ENCODE data around the gene EFCAB14.
"Not testable (repeated sequence)": the region's sequence is repeated elsewhere in the genome, so short reads cannot be mapped to it uniquely, and the experiment has no call there.

EFCAB14 gene

DNA sequence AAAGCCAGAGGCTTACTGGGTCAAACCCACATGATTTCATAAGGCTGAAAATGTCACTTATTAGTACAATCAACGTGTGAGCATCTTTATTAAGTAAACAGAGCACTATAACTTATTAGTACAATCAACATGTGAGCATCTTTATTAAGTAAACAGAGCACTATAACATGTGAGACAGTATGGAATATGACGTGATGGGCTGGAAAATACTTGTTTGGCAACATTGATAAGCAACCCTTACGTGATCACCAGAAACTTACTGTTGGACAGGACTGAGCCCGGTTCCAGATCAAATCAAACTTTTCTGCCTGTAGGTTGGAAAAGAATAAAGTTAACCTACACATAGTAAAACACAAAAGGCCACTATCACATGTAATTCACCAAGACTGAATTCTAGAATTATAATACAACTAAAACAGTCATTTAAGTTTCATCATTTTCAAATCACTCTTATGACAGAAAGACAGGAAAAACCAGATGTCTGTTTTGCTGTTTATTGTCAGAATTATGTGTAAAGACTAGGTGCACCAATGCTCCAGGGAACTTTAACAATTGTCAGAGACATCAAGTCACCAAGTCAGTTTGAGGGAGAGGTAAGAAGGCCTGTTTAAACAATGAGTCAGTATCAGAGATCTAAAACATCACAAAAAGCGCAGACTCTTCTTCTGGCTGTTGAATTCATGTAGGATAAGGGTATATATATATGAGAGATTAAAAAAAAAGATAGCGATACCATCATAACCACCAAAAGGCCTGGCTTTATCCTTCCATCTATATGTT, 66.4 kb downstream of the EFCAB14 start:
- no peak for DNase-seq

DNA sequence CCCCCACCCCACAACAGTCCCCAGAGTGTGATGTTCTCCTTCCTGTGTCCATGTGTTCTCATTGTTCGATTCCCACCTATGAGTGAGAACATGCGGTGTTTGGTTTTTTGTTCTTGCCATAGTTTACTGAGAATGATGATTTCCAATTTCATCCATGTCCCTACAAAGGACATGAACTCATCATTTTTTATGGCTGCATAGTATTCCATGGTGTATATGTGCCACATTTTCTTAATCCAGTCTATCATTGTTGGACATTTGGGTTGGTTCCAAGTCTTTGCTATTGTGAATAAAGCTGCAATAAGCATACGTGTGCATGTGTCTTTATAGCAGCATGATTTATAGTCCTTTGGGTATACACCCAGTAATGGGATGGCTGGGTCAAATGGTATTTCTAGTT, 67.8 kb downstream of the EFCAB14 start:
- DNase-seq, result not testable (repeated sequence)

DNA sequence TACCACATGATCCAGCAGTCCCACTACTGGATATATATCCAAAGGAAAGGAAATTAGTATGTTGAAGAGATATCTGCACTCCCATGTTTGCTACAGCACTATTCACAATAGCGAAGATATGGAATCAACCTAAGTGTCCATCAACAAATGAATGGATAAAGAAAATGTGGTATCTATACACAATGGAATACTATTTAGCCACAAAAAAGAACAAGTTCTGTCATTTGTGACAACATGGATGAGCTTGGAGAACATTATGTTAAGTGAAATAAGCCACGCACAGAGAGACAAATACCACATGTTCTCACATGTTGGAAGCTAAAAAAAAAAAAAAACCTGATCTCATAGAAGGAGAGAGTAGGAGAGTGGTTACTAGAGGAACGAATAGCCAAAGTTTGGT, 68.4 kb downstream of the EFCAB14 start:
- DNase-seq, result no peak

DNA sequence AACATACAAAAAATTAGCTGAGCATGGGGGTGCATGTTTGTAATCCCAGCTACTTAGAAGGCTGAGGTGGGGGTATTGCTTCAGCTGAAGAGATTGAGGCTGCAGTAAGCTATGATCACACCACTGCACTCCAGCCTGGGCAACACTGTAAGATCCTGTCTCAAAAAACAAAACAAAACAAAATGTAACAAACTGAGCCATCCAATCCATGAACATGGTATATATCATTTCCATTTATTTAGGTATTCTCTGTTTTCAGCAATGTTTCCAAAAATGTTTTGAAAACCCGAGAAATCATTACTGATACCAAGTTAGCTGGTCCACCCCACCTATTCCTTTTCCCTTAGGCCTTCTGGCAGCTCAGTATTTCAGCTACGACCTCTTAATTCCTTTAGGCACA, 69.2 kb downstream of the EFCAB14 start:
- no peak for DNase-seq

DNA sequence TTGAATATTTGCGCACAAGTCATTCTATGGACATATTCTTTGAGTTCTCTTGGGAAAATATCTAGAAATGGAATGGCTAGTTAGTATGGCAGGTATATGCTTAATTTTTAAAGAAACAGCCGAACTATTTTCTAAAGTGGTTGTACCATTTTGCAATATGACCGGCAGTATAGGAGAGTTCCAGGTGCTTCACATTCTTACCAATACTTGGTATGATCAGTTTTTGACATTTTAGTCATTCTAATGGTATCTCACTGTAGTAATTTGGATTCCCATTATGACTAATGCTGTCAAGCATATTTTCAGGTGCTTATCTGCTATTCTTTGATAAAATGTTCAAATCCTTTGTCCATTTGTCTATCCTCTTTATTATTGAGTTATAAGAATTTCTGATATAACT, 71.3 kb downstream of the EFCAB14 start:
- DNase-seq, result no peak

DNA sequence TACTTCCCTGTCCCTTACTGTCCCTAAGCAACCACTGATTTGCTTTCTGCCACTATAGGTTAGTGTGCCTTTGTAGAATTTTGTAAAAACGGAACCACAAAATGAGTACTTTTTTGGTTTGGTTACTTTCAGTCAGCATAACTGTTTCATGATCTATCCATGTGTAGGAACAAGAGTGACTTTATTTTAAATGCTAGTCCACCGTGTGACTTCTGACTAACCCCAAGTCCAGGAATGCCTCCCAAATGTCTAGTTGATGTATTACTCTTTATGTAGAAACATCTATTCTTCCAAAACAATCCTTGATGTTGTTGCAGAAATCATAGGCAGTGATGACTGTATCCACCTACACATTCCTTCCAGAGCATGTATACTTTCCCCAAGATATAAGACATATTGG, 72.1 kb downstream of the EFCAB14 start:
- no peak for DNase-seq

DNA sequence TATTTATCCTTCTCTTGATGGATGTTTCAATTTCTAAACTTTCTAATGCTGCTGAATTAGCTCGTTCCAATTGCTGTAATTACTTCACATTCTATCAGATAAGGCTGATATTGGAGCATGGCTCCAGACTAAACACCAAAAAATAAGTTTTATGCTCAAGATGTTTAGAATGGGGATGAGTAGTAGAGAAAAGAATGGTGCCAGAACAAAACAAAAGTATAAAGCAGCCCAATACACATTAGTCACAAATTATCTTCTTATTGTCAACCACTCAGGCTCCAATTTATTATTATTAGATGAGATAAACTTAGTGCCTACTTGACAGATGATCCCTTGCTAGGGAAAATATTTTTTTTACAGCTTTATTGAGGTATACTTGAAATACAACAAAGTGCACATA, 72.6 kb downstream of the EFCAB14 start:
- DNase-seq, result no peak

DNA sequence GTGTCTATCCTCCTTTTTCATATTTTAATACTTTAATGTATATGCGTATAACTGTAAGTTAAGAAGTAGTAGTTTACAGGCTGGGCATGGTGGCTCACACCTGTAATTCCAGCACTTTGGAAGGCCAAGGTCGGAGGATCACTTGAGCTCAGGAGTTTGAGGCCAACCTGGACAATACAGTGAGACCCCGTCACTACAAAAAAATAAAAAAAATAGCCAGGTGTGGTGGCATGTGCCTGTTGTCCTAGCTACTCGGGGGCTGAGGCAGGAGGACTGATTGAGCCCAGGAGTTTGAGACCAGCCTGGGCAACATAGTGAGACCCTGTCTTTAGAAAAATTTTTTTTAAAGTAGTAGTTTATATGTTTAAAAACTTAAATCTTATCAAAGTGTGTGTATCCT, 73.1 kb downstream of the EFCAB14 start:
- no peak for DNase-seq

DNA sequence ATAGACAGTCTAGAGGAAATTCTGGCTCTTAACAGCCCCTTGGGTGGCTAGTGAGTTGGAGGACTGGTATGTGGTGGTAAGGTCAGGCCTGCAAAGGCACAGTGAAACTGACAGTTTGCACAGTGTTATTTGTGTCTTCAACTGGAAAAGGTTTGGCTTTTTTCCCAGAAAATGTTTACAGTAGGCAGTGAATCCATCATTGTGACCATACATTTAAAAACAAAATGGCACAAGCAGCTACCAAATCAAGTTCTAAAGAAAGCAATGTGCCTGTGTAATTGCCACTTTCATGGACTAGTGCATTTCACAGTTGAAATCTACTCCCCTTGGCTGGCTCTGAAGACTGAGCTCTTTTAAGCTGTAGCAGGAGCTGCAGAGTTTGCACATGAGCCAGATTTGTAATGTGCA, 75.5 kb downstream of the EFCAB14 start:
- DNase-seq, result peak; percentile 68

DNA sequence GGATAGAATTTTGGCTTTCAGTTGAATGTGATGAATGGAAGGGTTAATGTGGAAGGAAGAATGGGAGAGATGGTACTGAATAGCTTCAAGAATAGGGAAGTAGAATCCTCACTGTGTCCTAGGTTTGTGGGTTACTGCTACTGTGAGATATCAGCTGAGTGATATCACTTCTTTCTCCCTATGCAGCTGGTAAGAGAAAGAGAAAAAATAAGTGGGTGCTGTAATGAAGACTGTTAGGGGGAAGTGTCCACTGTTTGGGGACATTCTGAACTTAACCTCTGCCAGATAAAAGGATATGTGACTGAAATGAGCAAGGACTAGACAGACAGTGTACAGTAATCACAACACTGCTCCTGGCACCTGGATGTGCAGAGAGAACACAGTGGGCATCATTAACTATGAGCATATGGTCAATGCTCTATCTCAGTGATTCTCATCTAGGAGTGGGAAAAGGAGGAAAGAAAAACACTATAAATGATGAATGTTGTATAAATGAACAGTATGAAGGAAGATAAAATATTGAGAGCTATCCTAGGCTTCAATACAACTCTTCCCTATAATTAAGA, 76.7 kb downstream of the EFCAB14 start:
- no peak for DNase-seq

DNA sequence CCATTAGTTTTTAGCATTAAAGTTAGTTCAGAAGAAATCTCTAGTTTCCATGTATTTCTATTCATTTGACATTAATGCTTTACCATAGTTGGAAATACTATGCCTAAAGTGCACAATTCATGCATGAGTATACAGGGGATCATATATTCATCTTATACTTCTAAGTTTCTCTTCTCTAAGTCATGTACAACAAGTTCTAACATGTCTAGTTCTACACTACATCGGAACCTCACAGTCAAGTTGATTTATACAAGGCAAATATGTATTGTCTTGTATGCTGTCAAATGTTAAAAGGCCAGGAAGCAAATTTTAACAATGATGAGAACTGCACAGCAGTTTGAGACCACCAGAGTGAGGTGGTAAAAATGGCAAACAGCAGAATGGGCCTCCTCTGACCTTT, 79.4 kb downstream of the EFCAB14 start:
- no peak for DNase-seq

DNA sequence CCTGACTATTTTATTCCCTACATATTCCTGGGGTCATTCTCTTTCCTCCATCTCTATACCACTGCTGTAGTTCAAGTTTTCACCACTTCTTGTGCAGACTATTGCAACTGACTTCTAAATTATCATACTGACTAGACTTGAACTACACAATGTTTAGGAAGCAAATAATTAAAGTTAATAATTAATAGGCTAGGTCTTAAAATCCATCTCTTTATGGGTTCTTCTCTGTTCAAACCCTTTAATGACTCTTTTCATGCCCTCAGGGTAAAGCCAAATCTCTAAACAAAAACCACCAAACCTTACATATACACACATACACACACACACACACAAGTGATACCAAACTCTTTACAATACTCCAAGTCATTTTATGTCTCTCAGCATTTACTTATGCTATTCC, 80.0 kb downstream of the EFCAB14 start:
- no peak for DNase-seq

DNA sequence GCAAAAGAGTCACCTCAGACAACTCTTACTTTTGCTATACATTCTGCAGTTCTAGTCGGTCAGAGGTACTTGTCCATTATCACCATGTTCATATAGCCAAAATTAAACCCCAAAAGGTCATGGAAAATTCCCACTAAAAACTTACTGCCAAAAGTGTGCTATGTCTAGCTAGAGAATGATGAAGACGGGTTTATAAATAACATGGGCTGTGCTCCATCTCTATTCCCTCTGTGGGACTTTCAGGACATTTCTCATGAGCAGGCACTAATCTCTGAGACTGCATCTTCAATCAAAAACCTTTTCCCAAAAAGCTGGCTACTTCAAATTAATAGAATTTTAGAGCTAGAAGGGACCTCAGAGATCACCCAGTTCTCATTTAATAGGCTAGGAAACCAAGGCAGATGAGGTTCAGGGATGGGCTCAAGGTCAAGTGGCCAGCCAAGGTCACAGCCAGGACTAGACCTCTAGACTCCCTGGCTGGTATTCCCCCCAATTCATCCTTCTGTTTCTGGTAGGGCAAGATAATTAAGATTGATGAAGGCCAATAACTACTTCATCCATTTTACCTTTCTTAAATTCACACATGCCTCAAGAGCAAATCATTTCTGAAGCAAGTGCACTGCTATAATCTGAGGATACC, 81.3 kb downstream of the EFCAB14 start:
- DNase-seq, result no peak

DNA sequence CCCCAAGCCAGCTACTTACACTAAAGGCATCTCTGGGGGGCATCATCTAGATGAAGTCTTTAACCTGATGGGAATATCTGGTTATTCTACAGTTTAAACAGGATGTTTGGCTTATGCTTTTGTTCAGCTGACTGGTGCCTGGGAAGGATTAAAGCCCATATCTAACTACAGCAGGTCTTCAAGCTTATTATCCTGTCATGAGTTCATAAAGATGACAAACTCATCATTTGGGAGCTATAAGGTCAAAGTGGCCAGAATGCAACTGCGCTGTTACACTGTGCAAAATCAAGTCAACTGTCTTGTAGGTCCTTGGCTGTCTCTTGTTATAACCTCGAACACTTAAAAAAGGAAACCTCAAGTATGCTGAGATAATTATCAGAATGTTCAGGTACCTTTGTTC, 83.7 kb downstream of the EFCAB14 start:
- DNase-seq, result no peak

DNA sequence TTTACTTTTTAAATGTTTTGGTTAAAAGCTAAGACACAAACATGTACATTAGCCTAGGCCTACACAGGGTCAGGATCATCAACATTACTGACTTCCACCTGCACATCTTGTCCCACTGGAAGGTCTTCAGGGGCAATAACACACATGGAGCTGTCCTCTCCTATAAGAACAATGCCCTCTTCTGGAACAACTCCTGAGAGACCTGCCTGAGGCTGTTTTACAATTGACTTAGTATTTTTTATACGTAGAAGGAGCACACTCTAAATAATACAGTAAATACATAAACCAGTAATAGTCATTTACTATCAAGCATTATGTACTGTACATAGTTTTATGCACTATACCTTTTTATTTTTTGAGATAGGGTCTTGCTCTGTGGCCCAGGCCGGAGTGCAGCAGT, 88.2 kb downstream of the EFCAB14 start:
- DNase-seq, result no peak

Measured in amniotic stem cell (primary cell).